Endometrium (tissue), 2 donors: ENCODE measurements around the gene DGCR6.
"Not testable (repeated sequence)": the region's sequence is repeated elsewhere in the genome, so short reads cannot be mapped to it uniquely, and the experiment has no call there.

ENCODE experiments used
- FAIRE-seq: peaks from 2 replicates; lab custom pipeline; 2012; peaks lifted over from hg19 to GRCh38; lab: Jason Lieb, UNC
- donor health status: control.
- donor health status: control.

Gene DGCR6

DNA sequence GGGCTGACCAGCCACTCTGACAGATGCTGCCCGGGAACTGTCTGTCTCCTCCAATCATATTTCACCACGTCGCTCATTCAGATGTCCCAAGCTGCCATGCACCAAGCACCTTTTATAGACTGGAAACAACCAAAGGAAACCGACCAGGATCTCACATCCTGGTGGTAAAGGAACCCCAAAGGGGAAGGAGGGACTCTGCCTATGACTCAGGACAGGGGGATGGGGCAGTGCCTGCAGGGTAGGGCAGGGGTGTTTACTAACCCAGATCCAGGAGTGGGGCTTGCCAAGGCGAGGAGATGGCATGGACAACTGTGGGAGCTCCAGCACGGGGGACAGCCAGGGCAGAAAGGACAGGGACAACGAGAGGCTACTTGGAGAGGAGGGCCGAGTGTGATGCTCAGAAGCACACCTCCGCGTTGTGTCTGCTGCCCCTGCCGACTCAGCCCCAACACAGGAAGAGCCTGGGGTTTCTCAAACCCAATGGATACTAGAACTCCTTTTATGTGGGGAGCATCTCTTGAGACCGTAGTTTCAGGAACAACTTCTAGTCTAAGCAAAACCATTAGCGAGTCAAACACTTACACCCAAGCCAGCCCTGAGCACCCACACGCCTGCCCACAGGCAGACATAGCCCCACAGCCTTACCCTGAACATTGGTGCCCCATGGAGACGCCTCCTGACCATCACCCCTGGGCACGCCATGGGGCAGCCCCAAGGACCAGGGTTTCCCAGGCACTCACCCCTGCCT is 26.0 kb downstream of the DGCR6 start:
- no peak for FAIRE-seq

DNA sequence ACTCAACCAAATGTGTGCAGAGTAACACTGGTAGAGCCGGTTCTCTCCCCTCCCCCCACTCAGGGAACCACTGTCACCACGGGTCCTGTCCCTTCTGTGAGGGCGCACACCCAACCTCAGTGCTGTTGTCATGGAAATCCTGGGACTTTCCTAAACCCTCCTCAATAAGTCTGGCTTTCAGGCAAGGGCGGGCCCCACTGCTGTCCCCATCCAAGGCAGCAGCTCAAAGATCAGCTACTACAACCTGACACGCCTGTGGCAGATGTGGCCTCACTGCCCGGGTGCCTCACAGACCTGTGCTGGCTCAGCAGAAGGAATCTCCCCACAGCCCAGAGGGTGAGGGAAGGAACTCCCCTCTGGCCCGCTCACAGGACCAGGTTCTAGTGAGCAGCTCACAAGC is 27.8 kb downstream of the DGCR6 start:
- FAIRE-seq, result no peak

DNA sequence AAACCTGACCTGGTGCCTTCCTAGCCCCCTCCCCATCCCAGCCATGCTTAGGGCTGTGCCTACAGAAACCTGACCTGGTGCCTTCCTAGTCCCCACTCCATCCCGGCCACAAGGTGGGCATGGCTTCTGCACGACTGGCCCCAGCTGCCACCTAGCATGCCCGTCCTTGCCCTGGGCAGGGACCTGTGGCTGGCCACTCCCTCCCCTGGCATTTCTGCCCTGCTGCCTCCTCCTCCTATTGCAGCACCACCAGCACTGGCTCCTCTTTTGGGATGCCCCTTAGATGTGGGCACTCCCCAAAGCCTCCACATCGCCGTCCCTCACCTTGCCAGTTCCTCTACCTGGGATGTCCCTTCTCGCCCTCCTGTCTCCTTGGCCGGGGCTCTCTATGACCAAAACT is 28.6 kb downstream of the DGCR6 start:
- FAIRE-seq, result not testable (repeated sequence)

DNA sequence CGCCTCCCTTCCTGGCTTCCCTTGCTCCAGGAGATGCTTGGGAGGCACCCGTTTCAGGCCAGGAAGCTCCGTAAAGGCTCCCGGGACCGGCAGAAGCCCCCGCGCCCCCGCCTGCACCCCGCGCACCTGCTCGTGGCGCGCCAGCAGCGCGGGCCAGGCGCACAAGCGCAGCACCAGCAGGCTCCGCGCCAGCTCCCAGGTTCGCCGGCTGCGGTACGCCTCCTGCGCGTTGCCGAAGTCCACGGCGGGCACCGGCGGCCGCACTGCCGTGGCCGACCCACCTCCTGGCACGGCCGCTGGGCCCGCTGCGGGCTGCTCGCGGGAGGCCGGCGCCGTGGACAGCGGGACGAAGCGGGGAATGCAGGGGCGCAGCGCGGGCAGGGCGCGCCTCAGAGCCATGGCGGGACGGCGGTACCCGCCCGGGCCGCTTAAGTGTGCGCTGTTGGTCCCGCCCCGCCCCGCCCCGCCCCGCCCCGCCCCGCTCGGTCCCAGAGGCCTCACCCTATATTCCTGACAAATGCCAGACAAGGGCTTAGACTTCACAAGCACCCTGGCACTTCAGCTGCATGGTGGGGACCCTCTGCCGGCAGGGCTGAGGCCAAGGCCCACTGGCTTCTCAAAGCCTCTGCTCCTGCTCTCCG is 29.9 kb downstream of the DGCR6 start, which contains the start of gene PRODH:
Gene PRODH, minus strand, starts transcription at position 405 of the 641 bp plus-strand sequence. Its CDS starts 6 bp downstream, at position 399.
- FAIRE-seq, result no peak

DNA sequence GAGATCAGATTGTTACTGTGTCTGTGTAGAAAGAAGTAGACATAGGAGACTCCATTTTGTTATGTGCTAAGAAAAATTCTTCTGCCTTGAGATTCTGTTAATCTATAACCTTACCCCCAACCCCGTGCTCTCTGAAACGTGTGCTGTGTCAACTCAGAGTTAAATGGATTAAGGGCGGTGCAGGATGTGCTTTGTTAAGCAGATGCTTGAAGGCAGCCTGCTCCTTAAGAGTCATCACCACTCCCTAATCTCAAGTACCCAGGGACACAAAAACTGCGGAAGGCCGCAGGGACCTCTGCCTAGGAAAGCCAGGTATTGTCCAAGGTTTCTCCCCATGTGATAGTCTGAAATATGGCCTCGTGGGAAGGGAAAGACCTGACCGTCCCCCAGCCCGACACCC is 32.6 kb downstream of the DGCR6 start:
- FAIRE-seq, result not testable (repeated sequence)

DNA sequence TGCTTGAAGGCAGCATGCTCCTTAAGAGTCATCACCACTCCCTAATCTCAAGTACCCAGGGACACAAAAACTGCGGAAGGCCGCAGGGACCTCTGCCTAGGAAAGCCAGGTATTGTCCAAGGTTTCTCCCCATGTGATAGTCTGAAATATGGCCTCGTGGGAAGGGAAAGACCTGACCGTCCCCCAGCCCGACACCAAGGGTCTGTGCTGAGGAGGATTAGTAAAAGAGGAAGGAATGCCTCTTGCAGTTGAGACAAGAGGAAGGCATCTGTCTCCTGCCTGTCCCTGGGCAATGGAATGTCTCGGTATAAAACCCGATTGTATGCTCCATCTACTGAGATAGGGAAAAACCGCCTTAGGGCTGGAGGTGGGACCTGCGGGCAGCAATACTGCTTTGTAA is 41.0 kb downstream of the DGCR6 start:
- FAIRE-seq, result not testable (repeated sequence)

DNA sequence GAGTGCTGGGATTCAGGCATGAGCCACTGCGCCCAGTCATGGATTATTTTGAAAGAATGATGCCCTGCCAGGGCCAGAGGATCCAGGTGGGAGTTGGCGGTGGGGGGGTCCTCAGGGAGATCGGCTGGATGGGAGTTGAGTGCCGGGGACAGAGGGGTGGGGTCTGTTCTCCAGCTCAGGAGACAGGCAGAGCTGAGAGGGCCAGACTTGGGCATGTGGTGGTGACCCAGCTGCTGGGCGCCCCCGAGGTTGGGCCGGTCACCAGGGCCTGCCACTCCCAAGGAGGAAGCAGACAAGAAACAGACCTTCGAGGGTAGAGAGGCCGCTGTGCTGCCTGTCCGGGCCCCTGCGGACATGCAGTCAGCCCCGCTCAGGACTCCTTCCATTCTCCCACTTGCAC is 41.8 kb downstream of the DGCR6 start:
- FAIRE-seq, result no peak

DNA sequence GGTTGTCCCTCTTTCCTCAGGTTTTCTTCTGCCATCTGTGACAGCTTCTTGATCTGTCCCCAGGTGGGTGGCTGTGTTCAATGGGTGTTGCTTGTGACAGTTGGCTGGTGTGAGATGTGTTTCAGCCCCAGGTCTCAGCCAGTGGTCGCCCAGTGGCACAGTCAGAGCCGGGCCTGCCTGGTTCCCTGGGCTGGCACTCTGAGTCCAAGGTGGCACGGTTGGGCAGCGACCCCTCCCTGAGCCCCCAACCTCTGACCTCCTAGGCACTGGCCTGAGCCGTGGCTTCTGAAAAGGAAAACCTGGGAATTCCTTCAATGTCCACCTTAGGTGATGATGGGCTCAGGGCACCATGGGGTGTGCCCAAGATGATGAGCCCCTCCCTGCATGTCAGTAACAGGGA is 44.0 kb downstream of the DGCR6 start:
- no peak for FAIRE-seq

DNA sequence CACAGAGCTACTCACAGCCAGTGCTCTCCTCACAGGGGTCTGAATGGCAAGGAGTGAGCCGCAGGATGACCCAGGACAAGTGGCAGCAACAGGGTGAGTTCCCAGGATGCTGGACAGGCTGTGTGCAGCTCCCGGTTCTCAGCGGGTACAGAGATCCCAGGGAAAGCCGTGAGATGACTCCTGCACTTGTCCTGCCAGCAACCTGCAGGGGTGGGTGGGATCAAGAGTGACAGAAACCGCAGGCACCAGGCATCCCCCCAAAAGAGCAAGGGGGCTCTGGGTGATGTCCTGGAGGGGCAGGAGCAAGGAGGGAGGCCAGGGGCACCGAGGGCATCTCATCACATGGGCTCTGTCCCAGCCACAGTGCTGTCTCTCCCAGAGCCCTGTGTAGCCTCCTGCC is 45.9 kb downstream of the DGCR6 start:
- no peak for FAIRE-seq

DNA sequence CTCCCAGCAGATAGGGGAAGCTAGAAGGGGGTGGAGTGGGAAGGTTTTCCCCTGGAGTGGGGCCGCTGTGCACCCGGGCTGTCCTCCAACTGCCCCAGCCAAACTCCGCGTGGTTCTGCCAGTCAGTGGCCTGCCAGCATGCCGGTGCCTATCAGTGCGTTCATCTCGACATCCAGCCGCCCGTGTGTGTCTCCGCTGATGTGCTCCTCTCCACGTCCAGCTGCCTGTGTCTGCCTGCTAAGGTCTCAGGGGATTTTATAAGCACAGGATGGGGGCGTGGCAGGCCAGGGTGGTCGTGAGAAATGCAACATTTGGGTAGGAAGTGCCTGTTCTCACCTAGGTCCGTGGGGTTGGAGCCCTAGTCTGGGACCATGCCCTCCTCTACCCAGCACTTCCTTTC is 47.0 kb downstream of the DGCR6 start:
- not testable (repeated sequence) for FAIRE-seq

DNA sequence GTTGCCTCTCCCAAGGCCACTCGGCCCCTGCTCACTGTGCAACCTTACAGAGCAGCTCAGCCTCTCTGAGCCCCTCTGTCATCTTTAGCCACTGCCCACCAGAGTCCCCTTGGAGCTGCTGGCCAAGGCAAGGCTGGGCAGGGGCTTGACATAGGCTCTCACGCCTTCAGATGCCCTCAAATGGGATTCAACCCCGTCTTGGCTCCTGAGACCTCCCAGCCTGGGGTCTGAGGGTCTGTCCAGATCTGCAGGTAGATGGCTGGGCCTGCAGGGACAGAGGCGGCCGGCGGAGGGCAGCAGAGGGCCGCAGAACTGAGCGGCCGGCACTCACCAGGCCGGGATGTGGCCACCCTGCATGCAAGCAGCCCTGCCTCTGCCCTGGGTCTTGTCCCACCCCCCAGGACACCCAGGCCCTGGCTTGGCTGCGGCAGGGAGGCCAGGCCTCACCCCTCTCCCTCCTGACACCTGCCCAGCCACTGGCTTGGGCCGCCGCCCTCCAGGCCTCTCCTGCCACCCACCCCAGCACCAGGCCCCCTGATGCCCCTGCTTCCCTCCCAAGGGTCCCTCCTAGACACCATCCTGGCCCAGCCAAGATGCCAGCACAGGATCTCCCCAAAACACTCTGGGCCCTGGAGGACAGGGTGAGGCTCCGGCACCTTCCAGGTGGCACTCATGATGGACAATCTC is 48.3 kb downstream of the DGCR6 start:
- FAIRE-seq, result not testable (repeated sequence)

DNA sequence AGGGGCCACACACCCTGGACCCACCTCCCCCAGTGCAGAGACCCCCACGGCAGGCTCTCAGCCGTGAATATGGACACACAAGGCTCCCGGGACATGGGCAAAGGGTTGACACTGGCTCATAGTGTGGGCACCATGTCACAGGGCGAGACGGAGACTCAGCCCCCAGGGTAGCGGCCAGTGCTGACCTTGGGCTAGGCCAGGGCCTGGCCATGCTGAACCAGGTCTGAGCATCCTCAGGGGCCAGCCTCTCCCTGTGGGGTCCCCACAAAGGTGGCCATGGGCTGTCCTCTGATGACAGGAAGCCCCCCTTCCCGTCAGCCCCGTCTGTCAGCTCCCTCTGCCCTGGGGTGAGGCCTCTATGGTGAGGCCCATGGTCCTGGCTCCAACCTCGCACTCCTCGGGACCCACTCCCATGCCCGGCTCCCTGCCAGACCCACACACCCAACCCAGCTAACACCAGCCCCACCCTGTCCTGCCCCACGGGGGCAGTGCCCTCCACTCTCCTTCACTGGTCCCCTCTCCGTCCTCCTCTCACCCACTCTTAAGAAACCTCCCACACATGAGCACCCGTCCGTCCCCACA is 49.0 kb downstream of the DGCR6 start:
- FAIRE-seq, result no peak

DNA sequence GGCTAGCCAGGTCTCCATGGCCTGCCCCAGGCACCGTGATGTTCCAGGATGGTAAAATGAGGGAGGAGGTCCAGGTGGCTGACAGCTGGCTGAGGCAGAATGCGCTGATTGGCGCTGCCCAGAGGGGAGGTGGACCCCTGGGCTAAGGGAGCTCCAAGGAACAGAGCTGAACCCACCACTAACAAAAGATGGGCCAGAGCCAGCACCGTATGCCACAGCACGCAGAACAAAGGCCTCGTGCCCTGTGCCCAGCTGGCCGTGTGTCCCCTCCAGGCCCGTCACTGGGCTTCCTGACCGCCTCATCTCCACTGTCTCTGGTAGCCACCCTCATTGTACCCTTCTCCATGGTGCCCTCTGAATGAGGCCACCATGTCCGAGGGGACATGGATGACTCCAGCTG is 49.6 kb downstream of the DGCR6 start:
- FAIRE-seq, result no peak

DNA sequence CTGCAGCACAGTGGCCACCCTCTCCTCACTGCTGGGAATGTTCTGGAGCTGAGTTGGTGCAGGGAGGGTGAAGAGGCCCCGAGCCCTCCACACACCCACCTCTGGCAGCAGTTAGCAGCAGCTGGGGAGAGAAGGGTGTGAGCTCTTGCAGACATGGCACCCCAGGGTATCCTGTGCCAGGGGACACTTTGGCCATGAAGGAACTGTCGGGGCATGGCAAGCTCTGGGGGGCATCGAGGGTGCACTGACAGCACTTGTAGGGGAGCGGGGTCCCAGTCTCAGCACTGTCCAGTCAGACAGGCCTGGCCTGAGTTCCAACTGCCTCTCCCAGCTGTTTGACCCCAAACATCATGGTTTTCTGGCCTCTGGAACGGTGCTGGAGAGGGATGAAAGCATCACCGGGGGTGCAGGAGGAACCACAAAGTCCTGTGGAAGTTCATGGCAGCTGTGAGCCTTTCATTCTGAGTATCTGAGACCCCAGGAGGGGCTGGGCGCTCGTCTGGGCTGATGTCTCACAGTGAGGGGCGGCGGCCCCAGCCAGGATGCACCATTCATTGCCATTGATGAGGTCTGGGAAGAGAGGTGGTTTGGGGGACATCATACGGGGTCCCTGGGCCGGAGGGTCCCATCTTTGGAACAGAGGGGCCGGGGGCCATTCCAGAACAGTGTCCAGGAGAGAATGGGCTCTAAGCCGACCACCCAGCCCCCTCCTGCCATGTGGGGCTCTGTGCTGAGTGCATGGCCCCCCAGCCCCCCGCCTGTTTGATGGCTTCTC is 50.2 kb downstream of the DGCR6 start:
- FAIRE-seq, result not testable (repeated sequence)

DNA sequence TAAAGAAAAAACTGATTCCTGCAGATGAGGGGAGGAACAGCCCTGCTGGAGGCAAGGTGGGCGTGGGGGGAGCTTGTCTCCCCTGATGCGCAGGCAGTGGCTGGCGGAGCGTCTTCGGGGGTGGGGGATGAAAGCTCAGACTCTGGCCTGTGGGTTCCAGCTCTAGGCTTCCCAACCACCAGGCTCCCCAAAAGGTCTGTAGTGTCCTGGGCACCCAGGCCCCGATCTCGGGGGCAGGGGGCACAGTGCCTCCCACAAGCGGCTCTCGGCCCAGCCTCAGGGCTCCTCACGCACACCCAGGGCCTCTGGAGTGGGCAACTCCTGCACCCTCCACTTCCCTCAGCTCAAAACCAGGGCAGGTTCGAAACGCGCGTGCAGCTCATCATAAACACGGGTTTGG is 50.8 kb downstream of the DGCR6 start:
- FAIRE-seq, result not testable (repeated sequence)

DNA sequence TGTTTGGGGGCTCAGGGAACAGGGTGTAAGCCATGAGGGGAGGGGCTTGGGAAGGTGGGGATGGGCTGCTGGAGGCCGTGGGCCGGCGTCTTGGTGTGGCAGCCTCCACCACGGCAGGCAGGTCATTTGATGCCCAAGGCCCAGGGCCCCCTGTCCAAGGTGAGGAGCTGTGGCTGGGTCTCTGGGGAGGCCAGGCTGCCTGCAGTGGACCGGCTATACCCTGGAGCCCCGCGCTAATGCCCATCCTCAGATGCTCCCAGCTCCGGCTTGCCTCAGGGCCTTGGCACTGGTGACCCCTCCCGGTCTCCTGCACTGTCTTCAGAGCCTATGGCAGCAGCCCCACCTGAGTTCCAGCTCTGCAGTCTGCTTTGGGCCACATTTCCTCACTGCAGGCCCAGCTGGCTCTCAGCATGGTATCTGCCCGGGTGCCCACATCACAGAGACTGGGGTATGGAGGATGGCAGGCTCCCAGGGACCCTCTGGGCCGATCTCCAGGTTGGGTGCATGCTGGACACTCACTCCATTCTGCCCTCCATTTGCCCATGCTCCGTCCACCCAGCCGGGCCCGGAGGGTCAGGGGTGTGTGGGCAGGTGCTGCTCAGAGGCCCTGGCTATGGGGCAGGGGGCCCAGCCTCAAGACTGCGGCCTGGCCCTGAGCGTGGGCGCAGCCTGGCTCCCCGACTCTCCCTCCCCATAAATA is 51.7 kb downstream of the DGCR6 start:
- not testable (repeated sequence) for FAIRE-seq

DNA sequence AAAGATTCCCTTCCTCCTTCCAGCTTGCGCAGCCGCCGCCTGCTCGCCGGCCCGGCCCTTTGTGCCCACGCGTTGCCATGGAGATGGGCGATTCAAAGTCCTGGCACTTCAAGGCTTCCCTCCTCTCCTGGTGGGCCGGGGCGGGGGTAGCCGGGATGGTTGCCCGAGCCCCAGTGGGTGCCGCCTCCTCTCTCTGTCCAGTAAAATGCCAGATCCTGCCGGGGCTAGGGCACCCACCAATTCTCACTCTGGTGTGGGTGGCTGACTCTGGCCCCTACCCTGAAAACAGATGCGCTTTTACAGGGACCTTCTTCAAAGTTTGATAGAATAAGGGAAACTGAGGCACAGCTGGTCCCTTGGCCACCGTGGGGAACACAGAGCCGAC is 52.2 kb downstream of the DGCR6 start:
- FAIRE-seq, result not testable (repeated sequence)

DNA sequence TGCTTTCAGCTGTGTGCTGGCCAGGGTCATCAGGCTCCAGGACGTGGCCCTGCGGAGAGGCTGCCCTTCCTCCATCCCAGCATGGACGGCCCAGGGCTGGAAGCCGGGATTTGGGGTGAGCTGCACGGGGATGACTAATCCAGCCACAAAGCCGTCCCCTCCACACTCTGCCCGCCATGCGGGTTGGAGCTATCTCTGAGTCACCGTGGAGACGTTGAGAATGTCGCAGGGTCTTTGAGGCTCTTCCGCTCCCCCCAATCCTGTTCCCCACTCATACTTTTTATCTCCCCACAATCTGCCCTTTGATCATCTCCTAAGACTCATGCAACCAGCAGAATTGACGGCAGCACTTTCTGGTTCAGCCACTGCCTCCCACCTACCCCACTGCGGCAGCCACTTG is 52.6 kb downstream of the DGCR6 start:
- not testable (repeated sequence) for FAIRE-seq

DNA sequence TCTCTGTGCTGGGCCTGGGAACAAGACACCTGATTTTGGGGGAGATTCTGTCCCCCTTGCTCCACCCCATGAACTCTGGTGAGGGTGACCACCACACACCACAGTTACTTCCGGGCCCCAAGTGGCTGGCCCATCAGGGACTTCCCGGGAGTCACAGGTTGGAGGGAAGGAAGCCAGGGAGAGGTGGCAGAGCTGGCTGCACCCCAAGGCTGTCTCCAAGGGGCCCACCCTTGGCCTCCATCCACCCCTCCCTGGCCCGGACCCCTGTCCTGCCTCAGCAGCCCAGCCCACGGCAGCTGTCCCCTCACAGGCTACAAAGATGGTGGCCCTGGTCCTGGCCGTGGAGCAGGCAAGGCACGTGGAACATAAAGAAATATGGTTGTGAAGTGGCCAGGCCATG is 53.1 kb downstream of the DGCR6 start:
- not testable (repeated sequence) for FAIRE-seq

DNA sequence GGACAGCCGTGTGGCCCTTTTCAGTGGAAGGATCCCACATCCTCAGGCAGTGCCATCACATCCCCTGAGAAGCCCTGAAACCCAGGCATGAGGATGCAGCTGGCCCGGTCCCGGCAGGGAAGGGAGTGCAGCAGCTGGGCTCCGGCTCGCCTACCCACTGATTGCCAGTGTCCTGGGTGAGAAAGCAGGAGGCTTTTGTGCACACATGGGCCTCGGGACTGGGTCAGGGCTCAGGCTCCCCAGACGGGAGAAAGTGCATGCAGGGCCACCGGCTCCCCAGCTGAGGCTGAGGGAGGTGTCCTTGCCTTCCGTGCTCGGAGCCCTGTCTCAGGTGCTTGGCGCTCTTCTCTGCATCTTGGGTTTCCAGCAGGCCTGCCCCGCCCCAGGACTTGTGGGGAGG is 53.6 kb downstream of the DGCR6 start:
- FAIRE-seq, result not testable (repeated sequence)

DNA sequence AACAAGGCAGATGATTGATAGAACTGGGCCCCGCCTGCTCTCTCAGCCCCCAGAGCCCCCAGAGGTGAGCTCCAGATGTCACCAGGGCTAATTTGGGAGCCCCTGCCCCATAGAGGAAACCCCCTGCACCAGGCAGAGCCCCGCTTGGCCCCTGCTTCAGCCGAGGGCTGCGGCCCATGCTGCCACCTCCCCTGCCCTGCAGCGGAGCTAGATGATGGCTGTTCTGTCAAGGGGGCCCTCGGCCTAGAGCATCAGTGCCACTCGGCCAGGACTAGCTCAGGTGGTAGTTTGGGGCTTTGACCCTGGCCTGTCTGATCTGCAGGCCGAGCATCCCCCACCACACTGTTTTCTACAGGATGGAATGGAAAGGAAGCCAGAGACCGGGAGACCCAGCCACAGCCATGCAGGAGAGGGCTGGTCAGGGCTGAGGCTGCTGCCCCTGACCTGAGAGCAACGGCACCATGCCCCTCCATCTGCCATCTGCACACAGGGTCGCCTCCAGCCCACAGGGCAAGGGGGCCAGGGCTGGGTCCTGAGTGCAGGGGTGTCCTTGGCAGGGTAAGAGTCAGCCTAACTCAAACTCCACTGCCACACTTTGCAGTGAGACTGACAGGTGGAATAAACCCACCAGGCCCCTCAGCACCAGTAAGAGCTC is 54.2 kb downstream of the DGCR6 start:
- not testable (repeated sequence) for FAIRE-seq
